ENCODE results near the gene SEPTIN7.

The SEPTIN7 gene

GRCh38 chr7:35785250-35785649 is 15.6 kb upstream of the SEPTIN7 start:
- DNase-seq (ENCODE audit: extremely low read depth in 1 of 2, low read depth in 1 of 2), result no peak

GRCh38 chr7:35787925-35788324 is 12.9 kb upstream of the SEPTIN7 start:
- no peak for DNase-seq (ENCODE audit: extremely low read depth in 1 of 2, low read depth in 1 of 2)

GRCh38 chr7:35792472-35792871 is 8.4 kb upstream of the SEPTIN7 start:
- no peak for DNase-seq (ENCODE audit: extremely low read depth in 1 of 2, low read depth in 1 of 2)

- DNase-seq (ENCODE audit: extremely low read depth in 1 of 2, low read depth in 1 of 2), result no peak
Observed at GRCh38 chr7:35792873-35793489, 7.9 kb upstream of the SEPTIN7 start.

GRCh38 chr7:35797311-35797710 is 3.5 kb upstream of the SEPTIN7 start:
- DNase-seq (ENCODE audit: extremely low read depth in 1 of 2, low read depth in 1 of 2), result no peak

- peak; percentile 62 to 77 for DNase-seq (ENCODE audit: extremely low read depth in 1 of 2, low read depth in 1 of 2)
Observed at GRCh38 chr7:35799846-35800717, 775 bp upstream of the SEPTIN7 start.

GRCh38 chr7:35801392-35802101 is 690 bp downstream of the SEPTIN7 start:
- peak; percentile 57 to 59 for DNase-seq (ENCODE audit: extremely low read depth in 1 of 2, low read depth in 1 of 2)

- DNase-seq (ENCODE audit: extremely low read depth in 1 of 2, low read depth in 1 of 2), result no peak
Observed at GRCh38 chr7:35802102-35802466, 1.2 kb downstream of the SEPTIN7 start.

- no peak for DNase-seq (ENCODE audit: extremely low read depth in 1 of 2, low read depth in 1 of 2)
Observed at GRCh38 chr7:35802649-35803048, 1.8 kb downstream of the SEPTIN7 start.

- DNase-seq (ENCODE audit: extremely low read depth in 1 of 2, low read depth in 1 of 2), result no peak
Observed at GRCh38 chr7:35804231-35804970, 3.5 kb downstream of the SEPTIN7 start.

GRCh38 chr7:35805876-35806275 is 5.0 kb downstream of the SEPTIN7 start:
- DNase-seq (ENCODE audit: extremely low read depth in 1 of 2, low read depth in 1 of 2), result no peak

GRCh38 chr7:35816514-35816913 is 15.7 kb downstream of the SEPTIN7 start:
- DNase-seq (ENCODE audit: extremely low read depth in 1 of 2, low read depth in 1 of 2), result no peak

- DNase-seq (ENCODE audit: extremely low read depth in 1 of 2, low read depth in 1 of 2), result no peak
Observed at GRCh38 chr7:35817181-35817580, 16.3 kb downstream of the SEPTIN7 start.

GRCh38 chr7:35817930-35818329 is 17.1 kb downstream of the SEPTIN7 start:
- no peak for DNase-seq (ENCODE audit: extremely low read depth in 1 of 2, low read depth in 1 of 2)

- no peak for DNase-seq (ENCODE audit: extremely low read depth in 1 of 2, low read depth in 1 of 2)
Observed at GRCh38 chr7:35818513-35818912, 17.7 kb downstream of the SEPTIN7 start.

- DNase-seq (ENCODE audit: extremely low read depth in 1 of 2, low read depth in 1 of 2), result no peak
Observed at GRCh38 chr7:35819310-35819709, 18.5 kb downstream of the SEPTIN7 start.

- DNase-seq (ENCODE audit: extremely low read depth in 1 of 2, low read depth in 1 of 2), result no peak
Observed at GRCh38 chr7:35819954-35820703, 19.3 kb downstream of the SEPTIN7 start.

- no peak for DNase-seq (ENCODE audit: extremely low read depth in 1 of 2, low read depth in 1 of 2)
Observed at GRCh38 chr7:35820858-35821257, 20.0 kb downstream of the SEPTIN7 start.

GRCh38 chr7:35823440-35823839 is 22.6 kb downstream of the SEPTIN7 start:
- no peak for DNase-seq (ENCODE audit: extremely low read depth in 1 of 2, low read depth in 1 of 2)

- DNase-seq (ENCODE audit: extremely low read depth in 1 of 2, low read depth in 1 of 2), result no peak
Observed at GRCh38 chr7:35825974-35826373, 25.1 kb downstream of the SEPTIN7 start.
